A549 (cell line): Measurements from ENCODE around the gene ADORA2B. TPM values are rescaled to one million over a fixed set of nuclear protein-coding genes. Genes with fewer than 3 reads are reported as not detected.

ENCODE experiments used
- ATAC-seq, 2 experiments: fragments of 200-7000 bp in 1 of 2; fragments of >200 bp in 1 of 2; cut with Nextera tagmentation in 1 of 2; cut with Tn5 transposase in 1 of 2; 3 replicates each; pipeline versions ENCODE4 v1.8.0 to v1.9.1; 2018 to 2020; ENCODE audit warnings: mild to moderate bottlenecking in 1 of 2, moderate library complexity in 1 of 2
- CTCF ChIA-PET: fragments of 300-600 bp; sonication (Branson Sonifier 250); formaldehyde crosslinking; extraction: SDS; loops from one replicate; lab custom pipeline; 2021; ENCODE audit warnings: antibody characterized with exemption, inconsistent platforms; lab: Yijun Ruan, JAX
- POLR2A ChIA-PET: fragments of 350-600 bp; formaldehyde crosslinking; extraction: SDS; loops from one replicate; lab custom pipeline; 2021; ENCODE audit warnings: antibody characterized with exemption, inconsistent platforms; lab: Yijun Ruan, JAX
- DNase-seq, 2 experiments: peaks; one replicate each; pipeline versions ENCODE4 v3.0.0 to v3.0.0-alpha.2; 2011 to 2016; ENCODE audit warnings: low read depth in 1 of 2, low spot score in 1 of 2
- FAIRE-seq: peaks from 2 replicates; lab custom pipeline; 2011; peaks lifted over from hg19 to GRCh38; lab: Jason Lieb, UNC
- H3K27ac ChIP-seq, 2 experiments: fragments of >200 bp; sonication (Bioruptor Twin); formaldehyde crosslinking; 3 replicates each; pipeline ENCODE4 v1.5.1; 2016 to 2017
- H3K4me1 ChIP-seq: fragments of >200 bp; sonication (Bioruptor Twin); formaldehyde crosslinking; 3 replicates; pipeline ENCODE4 v1.6.1; 2016
- H3K4me2 ChIP-seq: fragments of >200 bp; sonication (Bioruptor Twin); formaldehyde crosslinking; 3 replicates; pipeline ENCODE4 v1.6.1; 2016
- H3K4me3 ChIP-seq: fragments of >200 bp; sonication (Bioruptor Twin); formaldehyde crosslinking; 3 replicates; pipeline ENCODE4 v1.5.1; 2016
- H3K9me3 ChIP-seq: fragments of >200 bp; sonication (Bioruptor Twin); formaldehyde crosslinking; 3 replicates; pipeline ENCODE4 v1.6.1; 2016
- CBX8 ChIP-seq: fragments of 200-600 bp; sonication (generic); IDR thresholded peaks from 2 replicates; pipeline ENCODE4 v1.6.1; 2016
- EHF ChIP-seq: fragments of 250-450 bp; sonication (Bioruptor Pico); IDR thresholded peaks from 2 replicates; pipeline ENCODE4 v1.5.0; 2020; ENCODE audit warnings: mild to moderate bottlenecking
- FOXS1 ChIP-seq: fragments of 250-450 bp; sonication (Bioruptor Pico); IDR thresholded peaks from 2 replicates; pipeline ENCODE4 v1.5.0; 2020; ENCODE audit warnings: mild to moderate bottlenecking, moderate library complexity
- HOXA7 ChIP-seq: fragments of 250-450 bp; sonication (Bioruptor Pico); IDR thresholded peaks from 2 replicates; pipeline ENCODE4 v1.5.0; 2020; ENCODE audit warnings: mild to moderate bottlenecking, moderate library complexity
- HOXB5 ChIP-seq: fragments of 250-450 bp; sonication (Bioruptor Pico); IDR thresholded peaks from 2 replicates; pipeline ENCODE4 v1.5.0; 2020; ENCODE audit warnings: mild to moderate bottlenecking, moderate library complexity
- MYC ChIP-seq: IDR thresholded peaks from 2 replicates; pipeline ENCODE4 v1.6.1; 2012; ENCODE audit warnings: mild to moderate bottlenecking, inconsistent platforms, low read length, improper control_type of control experiment, borderline replicate concordance
- NR3C1 ChIP-seq: fragments of >200 bp; sonication (Bioruptor Twin); formaldehyde crosslinking; IDR thresholded peaks from 3 replicates; pipeline ENCODE4 v1.6.1; 2017
- RAD21 ChIP-seq, 2 experiments: fragments of >200 bp in 1 of 2; sonication (Bioruptor Twin) in 1 of 2; formaldehyde crosslinking in 1 of 2; IDR thresholded peaks in 1 of 2; conservative IDR thresholded peaks in 1 of 2; 2 replicates in 1 of 2; 3 replicates in 1 of 2; pipeline ENCODE4 v1.6.1; 2012 to 2018; ENCODE audit warnings: inconsistent platforms in 1 of 2
- RARB ChIP-seq: fragments of 250-450 bp; sonication (Bioruptor Pico); IDR thresholded peaks from 2 replicates; pipeline ENCODE4 v1.8.0; 2021; ENCODE audit warnings: mild to moderate bottlenecking, moderate library complexity
- SMC3 ChIP-seq: fragments of >200 bp; sonication (Bioruptor Twin); formaldehyde crosslinking; IDR thresholded peaks from 3 replicates; pipeline ENCODE4 v1.6.1; 2018; ENCODE audit warnings: inconsistent platforms
- WGBS: methylation state at CpG from one replicate; pipeline ENCODE4 v1.1.6; 2017; ENCODE audit errors: missing lambda C conversion rate; 5-methylcytosine and 5-hydroxymethylcytosine counted together
- polyA plus RNA-seq, 4 experiments: library from polyadenylated mRNA; depleted of rRNA in 3 of 4; stranded (reverse); fragments of >200 nt; fragmentation: RNase III in 1 of 4; extraction: RNeasy Plus Mini Kit Qiagen cat#74134 plus additional on column Dnase treatment in 1 of 4; gene quantifications; 2 replicates in 3 of 4; 3 replicates in 1 of 4; pipeline ENCODE4 v1.2.3, GENCODE V29; 2011 to 2017
- TF ChIP-seq, protein P1 (sequence below): fragments of 200-600 bp; sonication (generic); IDR thresholded peaks from 2 replicates; pipeline ENCODE4 v1.6.1; 2016; ENCODE audit warnings: antibody characterized with exemption, mild to moderate bottlenecking, moderate library complexity
- TF ChIP-seq, protein P2 (sequence below): fragments of >200 bp; sonication (Bioruptor Twin); formaldehyde crosslinking; IDR thresholded peaks from 3 replicates; pipeline ENCODE4 v1.6.1; 2016
- TF ChIP-seq, protein P3 (sequence below): IDR thresholded peaks from 2 replicates; pipeline ENCODE4 v1.6.1; 2012
- TF ChIP-seq, protein P4 (sequence below): fragments of >200 bp; sonication (Bioruptor Twin); formaldehyde crosslinking; IDR thresholded peaks from 3 replicates; pipeline ENCODE4 v1.5.1; 2016
- TF ChIP-seq, protein P5 (sequence below): fragments of 450-650 bp; IDR thresholded peaks from 2 replicates; pipeline ENCODE4 v1.6.1; 2014; ENCODE audit warnings: antibody characterized with exemption
- TF ChIP-seq, protein P6 (sequence below): IDR thresholded peaks from 2 replicates; pipeline ENCODE4 v1.6.1; 2012; ENCODE audit warnings: low read depth, borderline replicate concordance

The ADORA2B gene
- polyA plus RNA-seq, 2 of the 4 experiments (the other 2 are of a cell fraction): 5.7 to 10.2 TPM

DNA sequence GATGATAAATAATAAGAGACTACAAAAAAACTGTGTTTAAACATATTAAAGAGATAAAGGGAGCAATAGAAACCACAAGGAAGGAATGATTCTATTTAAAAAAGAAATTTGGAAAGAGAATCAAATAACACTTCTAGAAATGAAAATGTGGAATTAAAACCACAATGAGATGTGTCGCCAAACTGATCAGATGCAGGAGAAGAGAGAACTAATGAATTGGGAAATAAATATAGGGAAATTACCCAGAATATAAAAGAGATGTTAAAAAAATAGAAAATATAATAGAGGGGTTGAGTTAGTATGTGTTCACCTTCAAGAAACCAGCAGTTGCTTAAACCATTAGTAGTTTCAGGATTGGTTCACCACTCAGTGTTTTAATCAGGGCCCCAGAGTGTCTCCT, 48.7 kb upstream of the ADORA2B start (continued):
- TF ChIP-seq, protein P1, sequence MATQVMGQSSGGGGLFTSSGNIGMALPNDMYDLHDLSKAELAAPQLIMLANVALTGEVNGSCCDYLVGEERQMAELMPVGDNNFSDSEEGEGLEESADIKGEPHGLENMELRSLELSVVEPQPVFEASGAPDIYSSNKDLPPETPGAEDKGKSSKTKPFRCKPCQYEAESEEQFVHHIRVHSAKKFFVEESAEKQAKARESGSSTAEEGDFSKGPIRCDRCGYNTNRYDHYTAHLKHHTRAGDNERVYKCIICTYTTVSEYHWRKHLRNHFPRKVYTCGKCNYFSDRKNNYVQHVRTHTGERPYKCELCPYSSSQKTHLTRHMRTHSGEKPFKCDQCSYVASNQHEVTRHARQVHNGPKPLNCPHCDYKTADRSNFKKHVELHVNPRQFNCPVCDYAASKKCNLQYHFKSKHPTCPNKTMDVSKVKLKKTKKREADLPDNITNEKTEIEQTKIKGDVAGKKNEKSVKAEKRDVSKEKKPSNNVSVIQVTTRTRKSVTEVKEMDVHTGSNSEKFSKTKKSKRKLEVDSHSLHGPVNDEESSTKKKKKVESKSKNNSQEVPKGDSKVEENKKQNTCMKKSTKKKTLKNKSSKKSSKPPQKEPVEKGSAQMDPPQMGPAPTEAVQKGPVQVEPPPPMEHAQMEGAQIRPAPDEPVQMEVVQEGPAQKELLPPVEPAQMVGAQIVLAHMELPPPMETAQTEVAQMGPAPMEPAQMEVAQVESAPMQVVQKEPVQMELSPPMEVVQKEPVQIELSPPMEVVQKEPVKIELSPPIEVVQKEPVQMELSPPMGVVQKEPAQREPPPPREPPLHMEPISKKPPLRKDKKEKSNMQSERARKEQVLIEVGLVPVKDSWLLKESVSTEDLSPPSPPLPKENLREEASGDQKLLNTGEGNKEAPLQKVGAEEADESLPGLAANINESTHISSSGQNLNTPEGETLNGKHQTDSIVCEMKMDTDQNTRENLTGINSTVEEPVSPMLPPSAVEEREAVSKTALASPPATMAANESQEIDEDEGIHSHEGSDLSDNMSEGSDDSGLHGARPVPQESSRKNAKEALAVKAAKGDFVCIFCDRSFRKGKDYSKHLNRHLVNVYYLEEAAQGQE: no peak
- no peak for TF ChIP-seq RARB (CRISPR knock-in tag)
- TF ChIP-seq, protein P2, sequence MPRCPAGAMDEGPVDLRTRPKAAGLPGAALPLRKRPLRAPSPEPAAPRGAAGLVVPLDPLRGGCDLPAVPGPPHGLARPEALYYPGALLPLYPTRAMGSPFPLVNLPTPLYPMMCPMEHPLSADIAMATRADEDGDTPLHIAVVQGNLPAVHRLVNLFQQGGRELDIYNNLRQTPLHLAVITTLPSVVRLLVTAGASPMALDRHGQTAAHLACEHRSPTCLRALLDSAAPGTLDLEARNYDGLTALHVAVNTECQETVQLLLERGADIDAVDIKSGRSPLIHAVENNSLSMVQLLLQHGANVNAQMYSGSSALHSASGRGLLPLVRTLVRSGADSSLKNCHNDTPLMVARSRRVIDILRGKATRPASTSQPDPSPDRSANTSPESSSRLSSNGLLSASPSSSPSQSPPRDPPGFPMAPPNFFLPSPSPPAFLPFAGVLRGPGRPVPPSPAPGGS: no peak

DNA sequence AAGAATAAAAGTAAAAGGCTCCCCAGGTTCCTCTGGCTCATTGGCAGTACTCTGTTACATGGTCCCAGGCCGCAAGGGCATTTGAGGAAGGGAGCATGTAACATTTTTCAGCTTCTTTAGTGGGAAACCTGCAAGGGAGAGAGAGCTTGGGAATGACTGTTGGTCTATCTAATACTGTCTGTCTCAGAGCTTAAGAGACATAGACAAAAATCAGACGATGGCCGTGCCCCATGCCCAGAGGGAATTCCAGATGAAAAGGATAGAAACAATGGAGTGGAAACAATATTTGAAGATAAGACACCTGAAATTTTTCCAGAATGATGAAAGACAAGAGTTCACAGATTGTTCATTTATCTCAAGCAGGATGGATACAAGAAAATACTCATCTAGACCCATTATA, 48.1 kb upstream of the ADORA2B start:
- Histone ChIP-seq H3K4me1 (peaks cover 39% of the 10 kb centered on the region), H3K9me3 (peaks cover 10% of the 10 kb centered on the region; the same call in 2 of the 3 replicates), H3K27ac (no peak overlapping the region), H3K4me2 (no peak overlapping the region)
- CTCF ChIA-PET: interaction anchor here (1.8 kb wide), 1 partner anchor 47 kb away, joined by 3 read pairs; no protein-coding TSS in a partner anchor
- no peak for DNase-seq
- FAIRE-seq: no peak
- POLR2A ChIA-PET: no interaction called here
- WGBS: 90% methylated on average over 3 of the region's 3 CpGs
- TF ChIP-seq NR3C1 (no peak), EHF (CRISPR knock-in tag) (no peak), SMC3 (no peak), MYC (no peak), RAD21 (conservative IDR thresholded peaks at IDR 0.05 in 1 of 2, IDR thresholded peaks at IDR 0.05 in 1 of 2) (no peak), FOXS1 (CRISPR knock-in tag) (no peak), HOXB5 (CRISPR knock-in tag) (no peak), HOXA7 (CRISPR knock-in tag) (no peak), CBX8 (no peak)
- TF ChIP-seq, protein P3, sequence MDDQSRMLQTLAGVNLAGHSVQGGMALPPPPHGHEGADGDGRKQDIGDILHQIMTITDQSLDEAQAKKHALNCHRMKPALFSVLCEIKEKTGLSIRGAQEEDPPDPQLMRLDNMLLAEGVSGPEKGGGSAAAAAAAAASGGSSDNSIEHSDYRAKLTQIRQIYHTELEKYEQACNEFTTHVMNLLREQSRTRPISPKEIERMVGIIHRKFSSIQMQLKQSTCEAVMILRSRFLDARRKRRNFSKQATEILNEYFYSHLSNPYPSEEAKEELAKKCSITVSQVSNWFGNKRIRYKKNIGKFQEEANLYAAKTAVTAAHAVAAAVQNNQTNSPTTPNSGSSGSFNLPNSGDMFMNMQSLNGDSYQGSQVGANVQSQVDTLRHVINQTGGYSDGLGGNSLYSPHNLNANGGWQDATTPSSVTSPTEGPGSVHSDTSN: no peak
- TF ChIP-seq, protein P4, sequence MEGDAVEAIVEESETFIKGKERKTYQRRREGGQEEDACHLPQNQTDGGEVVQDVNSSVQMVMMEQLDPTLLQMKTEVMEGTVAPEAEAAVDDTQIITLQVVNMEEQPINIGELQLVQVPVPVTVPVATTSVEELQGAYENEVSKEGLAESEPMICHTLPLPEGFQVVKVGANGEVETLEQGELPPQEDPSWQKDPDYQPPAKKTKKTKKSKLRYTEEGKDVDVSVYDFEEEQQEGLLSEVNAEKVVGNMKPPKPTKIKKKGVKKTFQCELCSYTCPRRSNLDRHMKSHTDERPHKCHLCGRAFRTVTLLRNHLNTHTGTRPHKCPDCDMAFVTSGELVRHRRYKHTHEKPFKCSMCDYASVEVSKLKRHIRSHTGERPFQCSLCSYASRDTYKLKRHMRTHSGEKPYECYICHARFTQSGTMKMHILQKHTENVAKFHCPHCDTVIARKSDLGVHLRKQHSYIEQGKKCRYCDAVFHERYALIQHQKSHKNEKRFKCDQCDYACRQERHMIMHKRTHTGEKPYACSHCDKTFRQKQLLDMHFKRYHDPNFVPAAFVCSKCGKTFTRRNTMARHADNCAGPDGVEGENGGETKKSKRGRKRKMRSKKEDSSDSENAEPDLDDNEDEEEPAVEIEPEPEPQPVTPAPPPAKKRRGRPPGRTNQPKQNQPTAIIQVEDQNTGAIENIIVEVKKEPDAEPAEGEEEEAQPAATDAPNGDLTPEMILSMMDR: no peak
- TF ChIP-seq, protein P5, sequence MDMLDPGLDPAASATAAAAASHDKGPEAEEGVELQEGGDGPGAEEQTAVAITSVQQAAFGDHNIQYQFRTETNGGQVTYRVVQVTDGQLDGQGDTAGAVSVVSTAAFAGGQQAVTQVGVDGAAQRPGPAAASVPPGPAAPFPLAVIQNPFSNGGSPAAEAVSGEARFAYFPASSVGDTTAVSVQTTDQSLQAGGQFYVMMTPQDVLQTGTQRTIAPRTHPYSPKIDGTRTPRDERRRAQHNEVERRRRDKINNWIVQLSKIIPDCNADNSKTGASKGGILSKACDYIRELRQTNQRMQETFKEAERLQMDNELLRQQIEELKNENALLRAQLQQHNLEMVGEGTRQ: no peak
- TF ChIP-seq, protein P6, sequence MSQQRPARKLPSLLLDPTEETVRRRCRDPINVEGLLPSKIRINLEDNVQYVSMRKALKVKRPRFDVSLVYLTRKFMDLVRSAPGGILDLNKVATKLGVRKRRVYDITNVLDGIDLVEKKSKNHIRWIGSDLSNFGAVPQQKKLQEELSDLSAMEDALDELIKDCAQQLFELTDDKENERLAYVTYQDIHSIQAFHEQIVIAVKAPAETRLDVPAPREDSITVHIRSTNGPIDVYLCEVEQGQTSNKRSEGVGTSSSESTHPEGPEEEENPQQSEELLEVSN: no peak
- TF ChIP-seq, all 56 proteins: peak for 0
- no peak for ATAC-seq
- H3K4me3 ChIP-seq: no peak overlapping the region
